Fibroblast of lung (primary cell): ENCODE measurements around the gene ZNF521.

Source experiments
- CTCF ChIP-seq, 2 donors: IDR thresholded peaks in 1 of 2; conservative IDR thresholded peaks in 1 of 2; 1 replicate in 1 of 2; 2 replicates in 1 of 2; pipeline ENCODE4 v1.5.1; 2011 to 2012; ENCODE audit warnings: low read length in 2 of 2, control low read depth in 1 of 2, inconsistent platforms in 1 of 2, low read depth in 1 of 2, mild to moderate bottlenecking in 1 of 2
- EZH2 ChIP-seq: IDR thresholded peaks from 2 replicates; pipeline ENCODE4 v1.5.1; 2012; ENCODE audit warnings: low read length, control low read depth, mild to moderate bottlenecking; ENCODE audit errors: missing control alignments

GRCh38 chr18:25147877-25148488, 204.0 kb downstream of the ZNF521 start:
- no peak for TF ChIP-seq CTCF (conservative IDR thresholded peaks at IDR 0.05 in 1 of 2, IDR thresholded peaks at IDR 0.05 in 1 of 2; ENCODE audit: low read depth in 1 of 2, low read length in 2 of 2)
- TF ChIP-seq EZH2, result no peak
